MM.1S (cell line): ENCODE data around the gene MBD5.

ENCODE experiments used
- EZH2phosphoT487 ChIP-seq: fragments of 300-600 bp; sonication (generic); IDR thresholded peaks from 2 replicates; pipeline ENCODE4 v1.6.1; 2018; ENCODE audit warnings: antibody characterized with exemption, low read length
- TF ChIP-seq, protein P1 (sequence below): fragments of 300-600 bp; sonication (generic); IDR thresholded peaks from 2 replicates; pipeline ENCODE4 v1.5.1; 2016; ENCODE audit warnings: antibody characterized with exemption, low read length, mixed read lengths

- TF ChIP-seq, protein P1, sequence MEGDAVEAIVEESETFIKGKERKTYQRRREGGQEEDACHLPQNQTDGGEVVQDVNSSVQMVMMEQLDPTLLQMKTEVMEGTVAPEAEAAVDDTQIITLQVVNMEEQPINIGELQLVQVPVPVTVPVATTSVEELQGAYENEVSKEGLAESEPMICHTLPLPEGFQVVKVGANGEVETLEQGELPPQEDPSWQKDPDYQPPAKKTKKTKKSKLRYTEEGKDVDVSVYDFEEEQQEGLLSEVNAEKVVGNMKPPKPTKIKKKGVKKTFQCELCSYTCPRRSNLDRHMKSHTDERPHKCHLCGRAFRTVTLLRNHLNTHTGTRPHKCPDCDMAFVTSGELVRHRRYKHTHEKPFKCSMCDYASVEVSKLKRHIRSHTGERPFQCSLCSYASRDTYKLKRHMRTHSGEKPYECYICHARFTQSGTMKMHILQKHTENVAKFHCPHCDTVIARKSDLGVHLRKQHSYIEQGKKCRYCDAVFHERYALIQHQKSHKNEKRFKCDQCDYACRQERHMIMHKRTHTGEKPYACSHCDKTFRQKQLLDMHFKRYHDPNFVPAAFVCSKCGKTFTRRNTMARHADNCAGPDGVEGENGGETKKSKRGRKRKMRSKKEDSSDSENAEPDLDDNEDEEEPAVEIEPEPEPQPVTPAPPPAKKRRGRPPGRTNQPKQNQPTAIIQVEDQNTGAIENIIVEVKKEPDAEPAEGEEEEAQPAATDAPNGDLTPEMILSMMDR = no peak
- TF ChIP-seq EZH2phosphoT487 = no peak
These were observed 152.3 kb downstream of the MBD5 start for GRCh38 chr2:148173168-148173567.
